HepG2 (cell line): ENCODE measurements around the gene KRT32. TPM values are rescaled to one million over a fixed set of nuclear protein-coding genes. Genes with fewer than 3 reads are reported as not detected.

Experiments
- ATAC-seq: fragments of 200-7000 bp; cut with Tn5 transposase; 3 replicates; pipeline ENCODE4 v1.9.1; 2020; ENCODE audit warnings: mild to moderate bottlenecking, moderate library complexity
- BruUV-seq: library from RNA; stranded (reverse); fragments of 400-500 nt; replicated peaks from 2 replicates; lab custom pipeline; 2021; lab: Mats Ljungman, UMichigan
- CTCF ChIA-PET: fragments of 300-600 bp; formaldehyde crosslinking; extraction: SDS; loops from one replicate; lab custom pipeline; 2021; ENCODE audit warnings: low total read pairs, inconsistent platforms, low intra/inter-chr PET ratio; lab: Yijun Ruan, JAX
- POLR2A ChIA-PET: fragments of 350-600 bp; sonication (Branson Sonifier 250); formaldehyde crosslinking; loops from one replicate; lab custom pipeline; 2020; ENCODE audit warnings: antibody characterized with exemption, inconsistent platforms; lab: Yijun Ruan, JAX
- DNase-seq: peaks from one replicate; pipeline ENCODE4 v3.0.0-alpha.2; 2015; ENCODE audit warnings: low spot score
- FAIRE-seq: peaks from 3 replicates; lab custom pipeline; 2011; peaks lifted over from hg19 to GRCh38; lab: Jason Lieb, UNC
- H2AFZ ChIP-seq: one replicate; pipeline ENCODE4 v1.6.1; 2011; ENCODE audit warnings: low read length, inconsistent platforms
- H3K27ac ChIP-seq: fragments of 300-600 bp; 3 replicates; pipeline ENCODE4 v1.8.0; 2011; ENCODE audit warnings: mixed run types, mild to moderate bottlenecking, mixed read lengths, low read length, inconsistent platforms; ENCODE audit not compliant: insufficient read depth; ENCODE audit errors: extremely low read length
- H3K27me3 ChIP-seq, 2 experiments: fragments of 200-600 bp in 1 of 2; 2 replicates in 1 of 2; 3 replicates in 1 of 2; pipeline versions ENCODE4 v1.6.0 to v1.8.0; 2011; ENCODE audit warnings: low read length in 2 of 2, mild to moderate bottlenecking in 2 of 2, moderate library complexity in 2 of 2, inconsistent platforms in 1 of 2; ENCODE audit not compliant: insufficient read depth in 2 of 2, control insufficient read depth in 1 of 2
- H3K36me3 ChIP-seq, 2 experiments: fragments of 200-600 bp in 1 of 2; replicated peaks in 1 of 2; 2 replicates in 1 of 2; 3 replicates in 1 of 2; pipeline versions ENCODE4 v1.5.1 to v1.8.0; 2011; ENCODE audit warnings: low read length in 2 of 2, inconsistent platforms in 1 of 2; ENCODE audit not compliant: insufficient read depth in 2 of 2, control insufficient read depth in 1 of 2
- H3K4me1 ChIP-seq: 2 replicates; pipeline ENCODE4 v1.5.1; 2012; ENCODE audit warnings: low read length, inconsistent platforms; ENCODE audit not compliant: insufficient read depth
- H3K4me2 ChIP-seq: 2 replicates; pipeline ENCODE4 v1.6.0; 2011; ENCODE audit warnings: low read depth, low read length, inconsistent platforms
- H3K4me3 ChIP-seq, 3 experiments: fragments of 200-600 bp in 1 of 3; sonication (generic), shearing (Covaris generic) in 1 of 3; replicated peaks in 1 of 3; 2 replicates each; pipeline ENCODE4 v1.5.1; 2011 to 2016; ENCODE audit warnings: low read length in 3 of 3, inconsistent platforms in 2 of 3, low read depth in 2 of 3, mild to moderate bottlenecking in 2 of 3, control low read depth in 1 of 3, mixed read lengths in 1 of 3; ENCODE audit not compliant: insufficient read depth in 1 of 3
- H3K79me2 ChIP-seq: one replicate; pipeline ENCODE4 v1.6.1; 2011; ENCODE audit warnings: low read length, inconsistent platforms; ENCODE audit not compliant: insufficient read depth
- H3K9ac ChIP-seq: 2 replicates; pipeline ENCODE4 v1.6.0; 2011; ENCODE audit warnings: mild to moderate bottlenecking, low read depth, low read length, inconsistent platforms; ENCODE audit not compliant: insufficient read depth
- H3K9me3 ChIP-seq: 2 replicates; pipeline ENCODE4 v1.5.1; 2012; ENCODE audit warnings: mild to moderate bottlenecking, low read length
- H4K20me1 ChIP-seq: 2 replicates; pipeline ENCODE4 v1.6.0; 2011; ENCODE audit warnings: inconsistent platforms, mild to moderate bottlenecking, low read length, moderate library complexity; ENCODE audit not compliant: insufficient read depth
- AGO1 ChIP-seq: fragments of 200-400 bp; formaldehyde crosslinking; IDR thresholded peaks from 2 replicates; pipeline ENCODE4 v1.6.1; 2017; ENCODE audit warnings: mild to moderate bottlenecking, low read depth, low read length, moderate library complexity; ENCODE audit not compliant: poor library complexity, severe bottlenecking
- AHR ChIP-seq: IDR thresholded peaks from 2 replicates; pipeline ENCODE4 v1.6.1; 2018; ENCODE audit warnings: missing genetic modification reagents, missing compliant biosample characterization
- ARID5B ChIP-seq: IDR thresholded peaks from 2 replicates; pipeline ENCODE4 v1.4.0; 2020; ENCODE audit warnings: mild to moderate bottlenecking, missing genetic modification reagents
- BCL6 ChIP-seq: IDR thresholded peaks from 2 replicates; pipeline ENCODE4 v1.6.1; 2016; ENCODE audit warnings: missing genetic modification reagents, missing compliant biosample characterization
- NFKBIZ ChIP-seq: IDR thresholded peaks from 2 replicates; pipeline ENCODE4 v1.6.1; 2018; ENCODE audit warnings: missing genetic modification reagents, missing compliant biosample characterization
- NR2C2 ChIP-seq: sonication (generic); formaldehyde crosslinking; IDR thresholded peaks from 2 replicates; pipeline ENCODE4 v1.4.0; 2020; ENCODE audit warnings: missing genetic modification reagents, mild to moderate bottlenecking, moderate library complexity, borderline replicate concordance
- TFDP1 ChIP-seq: IDR thresholded peaks from 2 replicates; pipeline ENCODE4 v1.6.1; 2016; ENCODE audit warnings: missing compliant biosample characterization, missing genetic modification reagents, borderline replicate concordance
- ZBTB43 ChIP-seq: sonication (generic); formaldehyde crosslinking; conservative IDR thresholded peaks from 2 replicates; pipeline ENCODE4 v1.4.0; 2020; ENCODE audit warnings: missing genetic modification reagents
- ZNF160 ChIP-seq: sonication (generic); formaldehyde crosslinking; IDR thresholded peaks from 2 replicates; pipeline ENCODE4 v1.8.0; 2022; ENCODE audit warnings: mild to moderate bottlenecking, inconsistent platforms, missing genetic modification reagents
- ZNF605 ChIP-seq: sonication (generic); formaldehyde crosslinking; IDR thresholded peaks from 2 replicates; pipeline ENCODE4 v1.8.0; 2022; ENCODE audit warnings: mild to moderate bottlenecking, missing genetic modification reagents
- ZNF781 ChIP-seq: sonication (generic); formaldehyde crosslinking; IDR thresholded peaks from 2 replicates; pipeline ENCODE4 v1.5.1; 2020; ENCODE audit warnings: borderline replicate concordance, mild to moderate bottlenecking, missing genetic modification reagents; ENCODE audit errors: not compliant biosample characterization
- ZNF879 ChIP-seq: sonication (generic); formaldehyde crosslinking; IDR thresholded peaks from 2 replicates; pipeline ENCODE4 v1.8.1; 2023; ENCODE audit warnings: missing genetic modification reagents
- WGBS: methylation state at CpG from one replicate; pipeline ENCODE4 v1.1.6; 2017; ENCODE audit warnings: low lambda C conversion rate; 5-methylcytosine and 5-hydroxymethylcytosine counted together
- in situ Hi-C: cut with HindIII; loops from 2 replicates; pipeline ENCODE4 v1.10.0; 2017; ENCODE audit warnings: low pct_unique_long_range_greater_than_20kb; ENCODE audit not compliant: extremely low pct_ligation_motif_present
- intact Hi-C: fragments of 100-400 bp; cut with micrococcal nuclease; formaldehyde crosslinking; loops from one replicate; pipeline ENCODE4 v1.10.0; 2022; ENCODE audit not compliant: unreplicated experiment
- polyA plus RNA-seq, 8 experiments: library from polyadenylated mRNA; depleted of rRNA in 3 of 8; stranded (reverse) in 7 of 8; unstranded in 1 of 8; fragments of >200 nt; fragmentation: Illumina TruSeq in 4 of 8; extraction: Trizol in 4 of 8; gene quantifications; 2 replicates each; pipeline versions ENCODE4 v1.2.1 to v1.2.3, GENCODE V29; 2011 to 2016; ENCODE audit warnings: low read depth in 4 of 8, missing spikeins in 1 of 8, mixed read lengths in 1 of 8; ENCODE audit not compliant: insufficient read depth in 1 of 8
- total RNA-seq, 5 experiments: library from RNA; depleted of rRNA; stranded (reverse); fragments of >200 nt; fragmentation: Illumina TruSeq; extraction: Trizol; gene quantifications; 2 replicates each; pipeline ENCODE4 v1.2.3, GENCODE V29; 2016; ENCODE audit warnings: low read depth in 1 of 5
- TF ChIP-seq, protein P1 (sequence below): sonication (generic); formaldehyde crosslinking; IDR thresholded peaks from 2 replicates; pipeline ENCODE4 v1.4.0; 2020; ENCODE audit warnings: low read depth, missing genetic modification reagents

The KRT32 gene
- total and polyA plus RNA-seq, 2 of the 13 experiments (the other 11 are each of a cell fraction or from before 2014, with no cell fraction given) = not detected

- TF ChIP-seq ARID5B (CRISPR knock-in tag) = no peak
- TF ChIP-seq AHR (CRISPR knock-in tag) = no peak
- TF ChIP-seq NFKBIZ = no peak
- TF ChIP-seq ZNF879 (CRISPR knock-in tag) = no peak
Observed at GRCh38 chr17:41464173-41464572, 3.0 kb downstream of the KRT32 start (continued).

DNA sequence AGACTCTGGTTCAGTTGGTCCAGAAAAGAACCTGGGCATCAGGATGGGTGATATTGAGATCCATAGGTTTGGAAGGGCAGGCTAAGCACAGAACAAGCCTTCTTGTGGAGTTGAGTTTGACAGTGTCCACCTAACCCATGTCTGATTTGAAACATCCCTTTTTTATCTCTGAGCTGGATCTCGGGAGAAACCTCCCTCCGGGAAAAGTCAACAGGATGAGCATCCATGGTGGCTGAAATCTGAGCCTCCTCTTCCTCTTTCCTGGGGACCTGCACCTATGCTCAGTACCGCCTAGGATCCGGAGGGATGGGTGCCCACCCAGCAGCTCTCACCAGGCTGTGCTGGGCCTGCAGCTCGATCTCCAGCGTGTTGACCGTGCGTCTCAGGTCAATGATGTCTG is 3.4 kb downstream of the KRT32 start:
- Histone ChIP-seq H3K9ac (no peak overlapping the region), H3K4me1 (no peaks in the 10 kb centered on the region), H3K27me3 (peaks cover 2 to 43% of the 10 kb centered on the region in 2 experiments; a peak in 3 of 5 replicates), H2AFZ (no peak overlapping the region), H3K79me2 (no peaks in the 10 kb centered on the region), H3K27ac (no peak overlapping the region), H4K20me1 (no peaks in the 10 kb centered on the region), H3K9me3 (no peaks in the 10 kb centered on the region), H3K4me3 (no peak overlapping the region), H3K4me2 (no peak overlapping the region), H3K36me3 (no peaks in the 10 kb centered on the region)
- WGBS = 11% methylated on average over 4 of the region's 8 CpGs
- in situ Hi-C loops = no loop called here
- CTCF ChIA-PET = no interaction called here
- FAIRE-seq (no peak), DNase-seq (no peak), ATAC-seq (no peak)
- BruUV-seq = no TSS peak
- POLR2A ChIA-PET = no interaction called here
- intact Hi-C loops = no loop called here
- TF ChIP-seq ZBTB43 (CRISPR knock-in tag) = no peak
- TF ChIP-seq BCL6 (CRISPR knock-in tag) = no peak
- TF ChIP-seq ZNF160 (CRISPR knock-in tag) = no peak
- TF ChIP-seq ZNF605 = no peak
- no peak for TF ChIP-seq NR2C2 (CRISPR knock-in tag)
- TF ChIP-seq, protein P1, sequence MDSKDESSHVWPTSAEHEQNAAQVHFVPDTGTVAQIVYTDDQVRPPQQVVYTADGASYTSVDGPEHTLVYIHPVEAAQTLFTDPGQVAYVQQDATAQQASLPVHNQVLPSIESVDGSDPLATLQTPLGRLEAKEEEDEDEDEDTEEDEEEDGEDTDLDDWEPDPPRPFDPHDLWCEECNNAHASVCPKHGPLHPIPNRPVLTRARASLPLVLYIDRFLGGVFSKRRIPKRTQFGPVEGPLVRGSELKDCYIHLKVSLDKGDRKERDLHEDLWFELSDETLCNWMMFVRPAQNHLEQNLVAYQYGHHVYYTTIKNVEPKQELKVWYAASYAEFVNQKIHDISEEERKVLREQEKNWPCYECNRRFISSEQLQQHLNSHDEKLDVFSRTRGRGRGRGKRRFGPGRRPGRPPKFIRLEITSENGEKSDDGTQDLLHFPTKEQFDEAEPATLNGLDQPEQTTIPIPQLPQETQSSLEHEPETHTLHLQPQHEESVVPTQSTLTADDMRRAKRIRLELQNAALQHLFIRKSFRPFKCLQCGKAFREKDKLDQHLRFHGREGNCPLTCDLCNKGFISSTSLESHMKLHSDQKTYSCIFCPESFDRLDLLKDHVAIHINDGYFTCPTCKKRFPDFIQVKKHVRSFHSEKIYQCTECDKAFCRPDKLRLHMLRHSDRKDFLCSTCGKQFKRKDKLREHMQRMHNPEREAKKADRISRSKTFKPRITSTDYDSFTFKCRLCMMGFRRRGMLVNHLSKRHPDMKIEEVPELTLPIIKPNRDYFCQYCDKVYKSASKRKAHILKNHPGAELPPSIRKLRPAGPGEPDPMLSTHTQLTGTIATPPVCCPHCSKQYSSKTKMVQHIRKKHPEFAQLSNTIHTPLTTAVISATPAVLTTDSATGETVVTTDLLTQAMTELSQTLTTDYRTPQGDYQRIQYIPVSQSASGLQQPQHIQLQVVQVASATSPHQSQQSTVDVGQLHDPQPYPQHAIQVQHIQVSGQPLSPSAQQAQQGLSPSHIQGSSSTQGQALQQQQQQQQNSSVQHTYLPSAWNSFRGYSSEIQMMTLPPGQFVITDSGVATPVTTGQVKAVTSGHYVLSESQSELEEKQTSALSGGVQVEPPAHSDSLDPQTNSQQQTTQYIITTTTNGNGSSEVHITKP (CRISPR knock-in tag) = no peak
- no peak for TF ChIP-seq TFDP1 (CRISPR knock-in tag)
- TF ChIP-seq ZNF781 = no peak
- TF ChIP-seq AGO1 = no peak
